A549 (cell line): ENCODE measurements around the gene KIF21A.

ENCODE experiments used
- CBX8 ChIP-seq: fragments of 200-600 bp; sonication (generic); IDR thresholded peaks from 2 replicates; pipeline ENCODE4 v1.6.1; 2016
- CTCF ChIP-seq: fragments of >200 bp; sonication (Bioruptor Twin); formaldehyde crosslinking; IDR thresholded peaks from 3 replicates; pipeline ENCODE4 v1.5.1; 2016
- ELK1 ChIP-seq: fragments of 150-350 bp; IDR thresholded peaks from 2 replicates; pipeline ENCODE4 v1.6.1; 2014; ENCODE audit warnings: low read depth, mild to moderate bottlenecking, low read length
- MAX ChIP-seq: IDR thresholded peaks from 2 replicates; pipeline ENCODE4 v1.6.1; 2012
- POLR2A ChIP-seq: IDR thresholded peaks from 2 replicates; pipeline ENCODE4 v1.6.1; 2012; ENCODE audit warnings: mild to moderate bottlenecking, low read length
- SREBF2 ChIP-seq: fragments of 450-650 bp; IDR thresholded peaks from 2 replicates; pipeline ENCODE4 v1.6.1; 2014; ENCODE audit warnings: mild to moderate bottlenecking, moderate library complexity
- TF ChIP-seq, protein P1 (sequence below): fragments of 450-650 bp; IDR thresholded peaks from 2 replicates; pipeline ENCODE4 v1.6.1; 2014; ENCODE audit warnings: antibody characterized with exemption

DNA sequence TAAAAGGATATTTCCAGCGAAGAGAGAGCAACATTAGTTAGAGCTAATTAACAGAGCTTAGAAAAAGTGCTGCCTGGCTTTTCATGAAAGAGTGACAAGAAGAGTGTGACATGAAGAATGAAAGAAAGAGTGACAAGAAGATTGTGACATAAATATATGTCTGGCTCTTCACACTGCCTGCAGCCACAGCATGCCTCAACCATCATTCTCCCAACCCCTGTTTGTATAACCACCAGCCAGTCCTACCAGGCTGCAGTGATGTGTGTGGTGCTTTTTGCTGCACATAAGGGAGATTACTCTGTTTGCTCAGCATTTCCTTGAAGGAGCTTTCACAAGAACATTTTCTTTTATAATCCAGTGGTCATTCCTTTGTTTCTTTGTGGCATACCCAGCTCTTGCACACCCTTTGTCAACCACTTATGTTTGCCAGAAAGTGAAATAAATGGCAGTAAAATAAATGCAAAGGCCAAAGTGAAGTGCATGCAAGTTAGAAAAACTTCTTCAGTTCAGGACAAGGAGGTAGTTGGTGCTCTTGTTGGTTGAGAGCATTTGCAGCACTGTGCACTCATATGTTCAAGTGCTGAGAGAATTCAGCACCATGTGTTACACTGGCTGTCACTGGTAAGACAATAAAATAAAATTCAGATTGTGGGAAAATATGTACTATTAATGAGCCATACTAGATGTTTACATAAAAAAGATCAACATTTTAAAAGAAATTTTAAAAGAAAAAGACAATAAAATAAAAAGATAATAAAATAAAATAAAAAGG is 50.6 kb downstream of the KIF21A start:
- no peak for TF ChIP-seq POLR2A
- no peak for TF ChIP-seq CTCF
- no peak for TF ChIP-seq SREBF2
- TF ChIP-seq ELK1: no peak
- no peak for TF ChIP-seq CBX8
- no peak for TF ChIP-seq MAX
- TF ChIP-seq, protein P1, sequence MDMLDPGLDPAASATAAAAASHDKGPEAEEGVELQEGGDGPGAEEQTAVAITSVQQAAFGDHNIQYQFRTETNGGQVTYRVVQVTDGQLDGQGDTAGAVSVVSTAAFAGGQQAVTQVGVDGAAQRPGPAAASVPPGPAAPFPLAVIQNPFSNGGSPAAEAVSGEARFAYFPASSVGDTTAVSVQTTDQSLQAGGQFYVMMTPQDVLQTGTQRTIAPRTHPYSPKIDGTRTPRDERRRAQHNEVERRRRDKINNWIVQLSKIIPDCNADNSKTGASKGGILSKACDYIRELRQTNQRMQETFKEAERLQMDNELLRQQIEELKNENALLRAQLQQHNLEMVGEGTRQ: no peak
